Measurements from ENCODE around the gene CMTM6.

GRCh38 chr3:32501783-32502117, 902 bp downstream of the CMTM6 start:
- TF ChIP-seq JUND (IDR thresholded peaks at IDR 0.05; ENCODE audit: low read length) (no peak), SUZ12 (IDR thresholded peaks at IDR 0.05; ENCODE audit: low read length) (no peak)

Data from H1 (cell line).